ENCODE measurements around the gene KCNJ15. TPM values are rescaled to one million over a fixed set of nuclear protein-coding genes. Genes with fewer than 3 reads are reported as not detected.

The KCNJ15 gene
- total and polyA plus RNA-seq, 2 of the 13 experiments (the other 11 are each of a cell fraction or from before 2014, with no cell fraction given) = not detected

- no peaks in the 10 kb centered on the region for H3K9me3 ChIP-seq (ENCODE audit: low read length)
- no peak overlapping the region for H3K4me2 ChIP-seq (ENCODE audit: low read depth, low read length)
- POLR2A ChIA-PET = no interaction called here
- ATAC-seq (no peak), DNase-seq (ENCODE audit: low spot score) (no peak), FAIRE-seq (no peak)
- CTCF ChIA-PET (ENCODE audit: low intra/inter-chr PET ratio, low total read pairs) = interaction anchor here (3.1 kb wide), 1 partner anchor 134 kb away, joined by 42 read pairs; no protein-coding TSS in a partner anchor
- intact Hi-C loops (cut with micrococcal nuclease; ENCODE audit: unreplicated experiment) (no loop called here), in situ Hi-C loops (cut with HindIII; ENCODE audit: extremely low pct_ligation_motif_present, low pct_unique_long_range_greater_than_20kb) (loop anchor here (5.0 to 25.0 kb wide), 3 partner anchors 132 to 642 kb away; no protein-coding TSS in a partner anchor)
- no peak overlapping the region for H3K9ac ChIP-seq (ENCODE audit: insufficient read depth, low read depth, low read length)
- BruUV-seq (replicated peaks) = no TSS peak
- no peak overlapping the region for H2AFZ ChIP-seq (ENCODE audit: low read length)
- no peaks in the 10 kb centered on the region for H3K4me1 ChIP-seq (ENCODE audit: insufficient read depth, low read length)
- H3K27me3 ChIP-seq (ENCODE audit: control insufficient read depth in 1 of 2, insufficient read depth in 2 of 2, low read length in 2 of 2) = no peaks in the 10 kb centered on the region
- H3K36me3 ChIP-seq (replicated peaks in 1 of 2; ENCODE audit: control insufficient read depth in 1 of 2, insufficient read depth in 2 of 2, low read length in 2 of 2) = no peaks in the 10 kb centered on the region
- 25% methylated on average over 8 of the region's 10 CpGs for WGBS (ENCODE audit: low lambda C conversion rate)
- H3K4me3 ChIP-seq (replicated peaks in 1 of 3; ENCODE audit: insufficient read depth in 1 of 3, low read depth in 2 of 3, low read length in 3 of 3) = no peak overlapping the region
- H4K20me1 ChIP-seq (ENCODE audit: insufficient read depth, low read length) = no peaks in the 10 kb centered on the region
- no peaks in the 10 kb centered on the region for H3K79me2 ChIP-seq (ENCODE audit: insufficient read depth, low read length)
- no peak overlapping the region for H3K27ac ChIP-seq (ENCODE audit: extremely low read length, insufficient read depth, low read length)
- TF ChIP-seq, protein P1, sequence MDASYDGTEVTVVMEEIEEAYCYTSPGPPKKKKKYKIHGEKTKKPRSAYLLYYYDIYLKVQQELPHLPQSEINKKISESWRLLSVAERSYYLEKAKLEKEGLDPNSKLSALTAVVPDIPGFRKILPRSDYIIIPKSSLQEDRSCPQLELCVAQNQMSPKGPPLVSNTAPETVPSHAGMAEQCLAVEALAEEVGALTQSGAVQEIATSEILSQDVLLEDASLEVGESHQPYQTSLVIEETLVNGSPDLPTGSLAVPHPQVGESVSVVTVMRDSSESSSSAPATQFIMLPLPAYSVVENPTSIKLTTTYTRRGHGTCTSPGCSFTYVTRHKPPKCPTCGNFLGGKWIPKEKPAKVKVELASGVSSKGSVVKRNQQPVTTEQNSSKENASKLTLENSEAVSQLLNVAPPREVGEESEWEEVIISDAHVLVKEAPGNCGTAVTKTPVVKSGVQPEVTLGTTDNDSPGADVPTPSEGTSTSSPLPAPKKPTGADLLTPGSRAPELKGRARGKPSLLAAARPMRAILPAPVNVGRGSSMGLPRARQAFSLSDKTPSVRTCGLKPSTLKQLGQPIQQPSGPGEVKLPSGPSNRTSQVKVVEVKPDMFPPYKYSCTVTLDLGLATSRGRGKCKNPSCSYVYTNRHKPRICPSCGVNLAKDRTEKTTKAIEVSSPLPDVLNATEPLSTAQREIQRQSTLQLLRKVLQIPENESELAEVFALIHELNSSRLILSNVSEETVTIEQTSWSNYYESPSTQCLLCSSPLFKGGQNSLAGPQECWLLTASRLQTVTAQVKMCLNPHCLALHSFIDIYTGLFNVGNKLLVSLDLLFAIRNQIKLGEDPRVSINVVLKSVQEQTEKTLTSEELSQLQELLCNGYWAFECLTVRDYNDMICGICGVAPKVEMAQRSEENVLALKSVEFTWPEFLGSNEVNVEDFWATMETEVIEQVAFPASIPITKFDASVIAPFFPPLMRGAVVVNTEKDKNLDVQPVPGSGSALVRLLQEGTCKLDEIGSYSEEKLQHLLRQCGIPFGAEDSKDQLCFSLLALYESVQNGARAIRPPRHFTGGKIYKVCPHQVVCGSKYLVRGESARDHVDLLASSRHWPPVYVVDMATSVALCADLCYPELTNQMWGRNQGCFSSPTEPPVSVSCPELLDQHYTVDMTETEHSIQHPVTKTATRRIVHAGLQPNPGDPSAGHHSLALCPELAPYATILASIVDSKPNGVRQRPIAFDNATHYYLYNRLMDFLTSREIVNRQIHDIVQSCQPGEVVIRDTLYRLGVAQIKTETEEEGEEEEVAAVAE (CRISPR knock-in tag; IDR thresholded peaks at IDR 0.05; ENCODE audit: borderline replicate concordance) = no peak
- TF ChIP-seq STAT6 (CRISPR knock-in tag; IDR thresholded peaks at IDR 0.05; ENCODE audit: borderline replicate concordance) = no peak
- no peak for TF ChIP-seq ZNF160 (CRISPR knock-in tag; IDR thresholded peaks at IDR 0.05)
- TF ChIP-seq NCOA5 (CRISPR knock-in tag; IDR thresholded peaks at IDR 0.05) = no peak
- TF ChIP-seq FOXK2 (IDR thresholded peaks at IDR 0.05) = no peak
- TF ChIP-seq ZBTB34 (CRISPR knock-in tag; IDR thresholded peaks at IDR 0.05) = no peak
- no peak for TF ChIP-seq PRMT3 (CRISPR knock-in tag; IDR thresholded peaks at IDR 0.05; ENCODE audit: borderline replicate concordance, low read depth)
- TF ChIP-seq SP2 (CRISPR knock-in tag; IDR thresholded peaks at IDR 0.05) = no peak
- no peak for TF ChIP-seq ZHX1 (CRISPR knock-in tag; IDR thresholded peaks at IDR 0.05; ENCODE audit: low read depth)
- TF ChIP-seq ZSCAN29 (CRISPR knock-in tag; conservative IDR thresholded peaks at IDR 0.05) = no peak
- no peak for TF ChIP-seq ATF4 (CRISPR knock-in tag; IDR thresholded peaks at IDR 0.05)
Observed at GRCh38 chr21:38354231-38354630, 97.4 kb downstream of the KCNJ15 start.
